Keratinocyte (primary cell): ENCODE results near the gene VPS52.

Experiments
- CTCF ChIP-seq, 3 experiments: IDR thresholded peaks in 1 of 3; conservative IDR thresholded peaks in 1 of 3; optimal IDR thresholded peaks in 1 of 3; 2 replicates in 2 of 3; 3 replicates in 1 of 3; pipeline versions ENCODE3 to v1.5.1; 2011; ENCODE audit warnings: low read length in 3 of 3, mild to moderate bottlenecking in 3 of 3, moderate library complexity in 2 of 3, control low read depth in 1 of 3, inconsistent platforms in 1 of 3; ENCODE audit not compliant: insufficient read depth in 2 of 3; ENCODE audit errors: extremely low read depth in 1 of 3
- EZH2 ChIP-seq: IDR thresholded peaks from one replicate; pipeline ENCODE4 v1.6.1; 2012; ENCODE audit warnings: inconsistent platforms, mild to moderate bottlenecking, low read length, moderate library complexity

GRCh38 chr6:33279257-33279695 is 7.6 kb upstream of the VPS52 start:
- TF ChIP-seq CTCF (optimal IDR thresholded peaks at IDR 0.05 in 1 of 3, IDR thresholded peaks at IDR 0.05 in 1 of 3, conservative IDR thresholded peaks at IDR 0.05 in 1 of 3; ENCODE audit: extremely low read depth in 1 of 3, insufficient read depth in 2 of 3, low read length in 3 of 3) (no peak), EZH2 (no peak)
